GM21381 (cell line): Measurements from ENCODE around the gene ARL14.

Experiments
- ATAC-seq: cut with Tn5 transposase; IDR thresholded peaks from one replicate; pipeline ENCODE4 v1.9.1; 2021; ENCODE audit warnings: mild to moderate bottlenecking, moderate library complexity; ENCODE audit not compliant: unreplicated experiment

The ARL14 gene

GRCh38 chr3:160676547-160677303 lies at the start of gene ARL14:
Gene ARL14 (plus strand): TSS chr3:160677160. CDS start chr3:160677347, 187 bp downstream.
- ATAC-seq, result no peak

- ATAC-seq, result no peak
Observed at GRCh38 chr3:160629491-160629890, 47.5 kb upstream of the ARL14 start.

- no peak for ATAC-seq
Observed at GRCh38 chr3:160633361-160634083, 43.4 kb upstream of the ARL14 start.

- ATAC-seq, result no peak
Observed at GRCh38 chr3:160635213-160635612, 41.7 kb upstream of the ARL14 start.

- no peak for ATAC-seq
Observed at GRCh38 chr3:160637086-160637485, 39.9 kb upstream of the ARL14 start.

- ATAC-seq, result no peak
Observed at GRCh38 chr3:160638184-160638583, 38.8 kb upstream of the ARL14 start.

GRCh38 chr3:160641665-160642309 lies 35.2 kb upstream of the ARL14 start:
- ATAC-seq, result no peak

- no peak for ATAC-seq
Observed at GRCh38 chr3:160643994-160644393, 33.0 kb upstream of the ARL14 start.

- no peak for ATAC-seq
Observed at GRCh38 chr3:160644491-160644890, 32.5 kb upstream of the ARL14 start.

GRCh38 chr3:160648701-160649100 lies 28.3 kb upstream of the ARL14 start:
- ATAC-seq, result no peak

GRCh38 chr3:160649596-160649995 lies 27.4 kb upstream of the ARL14 start:
- ATAC-seq, result no peak

GRCh38 chr3:160653512-160653911 lies 23.4 kb upstream of the ARL14 start:
- ATAC-seq, result no peak

- no peak for ATAC-seq
Observed at GRCh38 chr3:160660902-160661301, 16.1 kb upstream of the ARL14 start.

- ATAC-seq, result no peak
Observed at GRCh38 chr3:160661660-160662059, 15.3 kb upstream of the ARL14 start.

- no peak for ATAC-seq
Observed at GRCh38 chr3:160665231-160665630, 11.7 kb upstream of the ARL14 start.

- ATAC-seq, result peak; percentile 89
Observed at GRCh38 chr3:160665784-160666526, 11.0 kb upstream of the ARL14 start.

GRCh38 chr3:160667452-160667851 lies 9.5 kb upstream of the ARL14 start:
- no peak for ATAC-seq

GRCh38 chr3:160668454-160668853 lies 8.5 kb upstream of the ARL14 start:
- ATAC-seq, result no peak

- ATAC-seq, result peak; percentile 83
Observed at GRCh38 chr3:160671231-160671630, 5.7 kb upstream of the ARL14 start.

- no peak for ATAC-seq
Observed at GRCh38 chr3:160671995-160672394, 5.0 kb upstream of the ARL14 start.

GRCh38 chr3:160673188-160673587 lies 3.8 kb upstream of the ARL14 start:
- ATAC-seq, result no peak
